ENCODE measurements around the gene NPTN.

GRCh38 chr15:73679180-73679579, 46.0 kb upstream of the NPTN start:
- TF ChIP-seq ZNF280B (CRISPR knock-in tag; IDR thresholded peaks at IDR 0.05; ENCODE audit: borderline replicate concordance) (no peak), STAG1 (CRISPR knock-in tag; IDR thresholded peaks at IDR 0.05) (no peak), CTCF (CRISPR knock-in tag; IDR thresholded peaks at IDR 0.05) (no peak)

All from HepG2 (cell line).